Neural cell (in vitro differentiated cells): ENCODE data around the gene PAX8.

Experiments
- EP300 ChIP-seq: fragments of 450-650 bp; conservative IDR thresholded peaks from 2 replicates; pipeline ENCODE4 v1.6.1; 2014; ENCODE audit warnings: antibody characterized with exemption, mild to moderate bottlenecking, moderate library complexity; ENCODE audit not compliant: poor library complexity, severe bottlenecking
- POLR2AphosphoS5 ChIP-seq: IDR thresholded peaks from 2 replicates; pipeline ENCODE4 v1.6.1; 2012
- RAD21 ChIP-seq: fragments of 450-650 bp; conservative IDR thresholded peaks from 2 replicates; pipeline ENCODE4 v1.6.1; 2014; ENCODE audit warnings: antibody characterized with exemption, mild to moderate bottlenecking, moderate library complexity
- TAF1 ChIP-seq: IDR thresholded peaks from 2 replicates; pipeline ENCODE4 v1.6.1; 2012; ENCODE audit warnings: low read depth
- TF ChIP-seq, protein P1 (sequence below): fragments of 450-650 bp; IDR thresholded peaks from 2 replicates; pipeline ENCODE4 v1.5.1; 2014; ENCODE audit warnings: antibody characterized with exemption, mild to moderate bottlenecking, moderate library complexity; ENCODE audit not compliant: poor library complexity, severe bottlenecking

- TF ChIP-seq, protein P1, sequence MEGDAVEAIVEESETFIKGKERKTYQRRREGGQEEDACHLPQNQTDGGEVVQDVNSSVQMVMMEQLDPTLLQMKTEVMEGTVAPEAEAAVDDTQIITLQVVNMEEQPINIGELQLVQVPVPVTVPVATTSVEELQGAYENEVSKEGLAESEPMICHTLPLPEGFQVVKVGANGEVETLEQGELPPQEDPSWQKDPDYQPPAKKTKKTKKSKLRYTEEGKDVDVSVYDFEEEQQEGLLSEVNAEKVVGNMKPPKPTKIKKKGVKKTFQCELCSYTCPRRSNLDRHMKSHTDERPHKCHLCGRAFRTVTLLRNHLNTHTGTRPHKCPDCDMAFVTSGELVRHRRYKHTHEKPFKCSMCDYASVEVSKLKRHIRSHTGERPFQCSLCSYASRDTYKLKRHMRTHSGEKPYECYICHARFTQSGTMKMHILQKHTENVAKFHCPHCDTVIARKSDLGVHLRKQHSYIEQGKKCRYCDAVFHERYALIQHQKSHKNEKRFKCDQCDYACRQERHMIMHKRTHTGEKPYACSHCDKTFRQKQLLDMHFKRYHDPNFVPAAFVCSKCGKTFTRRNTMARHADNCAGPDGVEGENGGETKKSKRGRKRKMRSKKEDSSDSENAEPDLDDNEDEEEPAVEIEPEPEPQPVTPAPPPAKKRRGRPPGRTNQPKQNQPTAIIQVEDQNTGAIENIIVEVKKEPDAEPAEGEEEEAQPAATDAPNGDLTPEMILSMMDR, result no peak
- TF ChIP-seq POLR2AphosphoS5 (no peak), TAF1 (no peak), RAD21 (no peak), EP300 (no peak)
Measured at GRCh38 chr2:113278742-113279139, at the start of gene PAX8.
